C4-2B (cell line): Measurements from ENCODE around the gene SPATA3.

ENCODE experiments used
- H3K27ac ChIP-seq: fragments of 450-650 bp; 2 replicates; pipeline ENCODE4 v1.5.1; 2017
- CTCF ChIP-seq: fragments of 450-650 bp; conservative IDR thresholded peaks from 2 replicates; pipeline ENCODE4 v1.5.1; 2017; ENCODE audit warnings: mild to moderate bottlenecking
- ZFX ChIP-seq: fragments of 450-650 bp; IDR thresholded peaks from 2 replicates; pipeline ENCODE4 v1.6.1; 2017

The SPATA3 gene

GRCh38 chr2:231038483-231039293 is 42.8 kb downstream of the SPATA3 start:
- H3K27ac ChIP-seq, result peak overlapping the region; percentile 68
- TF ChIP-seq CTCF (no peak), ZFX (no peak)

GRCh38 chr2:231039294-231039664 is 43.4 kb downstream of the SPATA3 start:
- no peak for TF ChIP-seq ZFX
- TF ChIP-seq CTCF, result no peak
- peak overlapping the region; percentile 68 for H3K27ac ChIP-seq

GRCh38 chr2:231039821-231040364 is 44.0 kb downstream of the SPATA3 start:
- TF ChIP-seq ZFX, result no peak
- no peak for TF ChIP-seq CTCF
- peak overlapping the region; percentile 68 for H3K27ac ChIP-seq

- no peak for TF ChIP-seq ZFX
- no peak for TF ChIP-seq CTCF
- H3K27ac ChIP-seq, result peak overlapping the region; percentile 87
Measured at GRCh38 chr2:231041061-231041689, 45.3 kb downstream of the SPATA3 start.

GRCh38 chr2:231043796-231044195 is 47.9 kb downstream of the SPATA3 start:
- H3K27ac ChIP-seq, result no peak overlapping the region
- TF ChIP-seq CTCF (no peak), ZFX (no peak)

GRCh38 chr2:231046916-231047273 is 51.0 kb downstream of the SPATA3 start:
- no peak for TF ChIP-seq ZFX
- no peak for TF ChIP-seq CTCF

GRCh38 chr2:231047274-231047922 is 51.5 kb downstream of the SPATA3 start:
- no peak overlapping the region for H3K27ac ChIP-seq
- TF ChIP-seq ZFX, result no peak
- TF ChIP-seq CTCF, result no peak

More at GRCh38 chr2:231046916-231047273, 51.0 kb downstream of the SPATA3 start:
- H3K27ac ChIP-seq, result no peak overlapping the region
